Large intestine (tissue), 12 donors: Measurements from ENCODE around the gene LIMCH1. TPM values are rescaled to one million over a fixed set of nuclear protein-coding genes. Genes with fewer than 3 reads are reported as not detected.
"Not testable (repeated sequence)": the region's sequence is repeated elsewhere in the genome, so short reads cannot be mapped to it uniquely, and the experiment has no call there.

Experiments used
- DNase-seq, 2 donors: peaks; one replicate each; pipeline versions ENCODE4 v3.0.0 to v3.0.0-alpha.2; 2013
- H3K27ac ChIP-seq: one replicate; pipeline ENCODE4 v1.5.1; 2013; ENCODE audit warnings: low read length
- H3K27me3 ChIP-seq: 2 replicates; pipeline ENCODE4 v1.6.1; 2013; ENCODE audit warnings: low read length; ENCODE audit not compliant: control insufficient read depth, insufficient read depth
- H3K36me3 ChIP-seq: 2 replicates; pipeline ENCODE4 v1.6.1; 2013; ENCODE audit warnings: low read length; ENCODE audit not compliant: control insufficient read depth, insufficient read depth
- H3K4me1 ChIP-seq: one replicate; pipeline ENCODE4 v1.6.1; 2013; ENCODE audit warnings: low read length; ENCODE audit not compliant: control insufficient read depth, insufficient read depth
- H3K4me3 ChIP-seq: one replicate; pipeline ENCODE4 v1.5.1; 2013; ENCODE audit warnings: low read length
- H3K9me3 ChIP-seq: one replicate; pipeline ENCODE4 v1.6.1; 2013; ENCODE audit warnings: mild to moderate bottlenecking, low read depth, low read length, moderate library complexity; ENCODE audit not compliant: control insufficient read depth
- WGBS: methylation state at CpG from one replicate; pipeline ENCODE4 v1.1.5; 2013; ENCODE audit warnings: low lambda C conversion rate; ENCODE audit not compliant: insufficient coverage; 5-methylcytosine and 5-hydroxymethylcytosine counted together
- long read RNA-seq, 11 donors: transcript quantifications; one replicate each; lab custom pipeline, GENCODE V29; 2026
- polyA plus RNA-seq: library from polyadenylated mRNA; unstranded; fragments of 120-200 nt; gene quantifications from one replicate; pipeline ENCODE4 v1.2.1, GENCODE V29; 2013

LIMCH1 gene, protein sequence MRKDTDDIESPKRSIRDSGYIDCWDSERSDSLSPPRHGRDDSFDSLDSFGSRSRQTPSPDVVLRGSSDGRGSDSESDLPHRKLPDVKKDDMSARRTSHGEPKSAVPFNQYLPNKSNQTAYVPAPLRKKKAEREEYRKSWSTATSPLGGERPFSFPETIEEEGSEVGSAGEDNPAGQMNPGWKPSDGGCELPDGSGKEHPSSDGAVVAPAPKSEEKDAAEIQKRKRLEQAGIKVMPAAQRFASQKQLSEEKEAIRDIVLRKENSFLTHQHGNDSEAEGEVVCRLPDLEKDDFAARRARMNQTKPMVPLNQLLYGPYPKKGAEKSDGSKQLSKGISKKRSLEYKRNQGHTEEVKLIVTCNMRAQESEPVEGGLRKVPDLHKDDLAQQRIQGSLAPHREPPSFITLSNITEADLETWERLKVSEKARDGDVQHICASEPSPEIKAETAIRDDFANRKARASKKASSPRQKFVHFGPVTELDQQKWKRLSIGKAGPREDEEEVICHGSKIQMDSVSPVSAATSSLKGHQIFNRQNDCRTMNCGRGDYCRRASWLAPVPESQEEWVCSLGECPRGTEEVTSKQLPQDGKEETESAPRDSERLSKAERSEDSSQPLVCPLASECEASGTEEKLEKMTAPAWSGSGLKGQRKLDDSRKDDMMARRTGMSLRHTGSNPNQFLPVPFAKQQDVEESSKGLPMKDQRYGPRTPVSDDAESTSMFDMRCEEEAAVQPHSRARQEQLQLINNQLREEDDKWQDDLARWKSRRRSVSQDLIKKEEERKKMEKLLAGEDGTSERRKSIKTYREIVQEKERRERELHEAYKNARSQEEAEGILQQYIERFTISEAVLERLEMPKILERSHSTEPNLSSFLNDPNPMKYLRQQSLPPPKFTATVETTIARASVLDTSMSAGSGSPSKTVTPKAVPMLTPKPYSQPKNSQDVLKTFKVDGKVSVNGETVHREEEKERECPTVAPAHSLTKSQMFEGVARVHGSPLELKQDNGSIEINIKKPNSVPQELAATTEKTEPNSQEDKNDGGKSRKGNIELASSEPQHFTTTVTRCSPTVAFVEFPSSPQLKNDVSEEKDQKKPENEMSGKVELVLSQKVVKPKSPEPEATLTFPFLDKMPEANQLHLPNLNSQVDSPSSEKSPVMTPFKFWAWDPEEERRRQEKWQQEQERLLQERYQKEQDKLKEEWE (N-terminal part only)
- polyA plus RNA-seq, result 18.6 TPM
- long read RNA-seq, donor 1, result 0 reads
- long read RNA-seq, donor 2, partial matches to known transcripts, result 0 of 1 reads
- long read RNA-seq, donor 2, other reads (novel, unspliced or antisense), result 0 of 1 reads
- long read RNA-seq, donor 3, full-length matches to known transcripts, result 1 of 1 reads
- long read RNA-seq, donor 3, partial matches to known transcripts, result 0 of 1 reads
- long read RNA-seq, donor 3, other reads (novel, unspliced or antisense), result 0 of 1 reads
- long read RNA-seq, donor 4, result 0 reads
- long read RNA-seq, donor 5, result 0 reads
- long read RNA-seq, donor 6, full-length matches to known transcripts, result 3 of 3 reads
- long read RNA-seq, donor 6, partial matches to known transcripts, result 0 of 3 reads
- long read RNA-seq, donor 6, other reads (novel, unspliced or antisense), result 0 of 3 reads
- long read RNA-seq, donor 7, partial matches to known transcripts, result 0 of 1 reads
- long read RNA-seq, donor 7, other reads (novel, unspliced or antisense), result 0 of 1 reads
- long read RNA-seq, donor 8, result 0 reads
- long read RNA-seq, donor 9, result 0 reads
- long read RNA-seq, donor 10, full-length matches to known transcripts, result 2 of 2 reads
- long read RNA-seq, donor 10, partial matches to known transcripts, result 0 of 2 reads
- long read RNA-seq, donor 10, other reads (novel, unspliced or antisense), result 0 of 2 reads
- long read RNA-seq, donor 11, result 0 reads

GRCh38 chr4:41538017-41538733 lies at the start of gene LIMCH1:
Gene LIMCH1, plus strand, starts transcription at chr4:41538157. Its CDS starts 67,839 bp downstream, at chr4:41605996.
- Histone ChIP-seq H3K9me3 (no peaks in the 10 kb centered on the region), H3K27ac (no peak within 1 kb of the TSS), H3K27me3 (peaks cover 12% of the 10 kb centered on the region), H3K36me3 (no peaks in the 10 kb centered on the region), H3K4me1 (no peaks in the 10 kb centered on the region), H3K4me3 (no peak within 1 kb of the TSS)
- no peak for DNase-seq
- 100% methylated on average over 2 of the region's 9 CpGs for WGBS

- H3K4me1 ChIP-seq, H3K27ac ChIP-seq, H3K36me3 ChIP-seq, H3K4me3 ChIP-seq, DNase-seq, H3K27me3 ChIP-seq: not testable (repeated sequence)
- no CpG with 5 or more reads among the region's 28 CpGs for WGBS
- H3K9me3 ChIP-seq, result peaks cover 18% of the 10 kb centered on the region
These were observed 46.8 kb upstream of the LIMCH1 start for GRCh38 chr4:41491081-41491576.

DNA sequence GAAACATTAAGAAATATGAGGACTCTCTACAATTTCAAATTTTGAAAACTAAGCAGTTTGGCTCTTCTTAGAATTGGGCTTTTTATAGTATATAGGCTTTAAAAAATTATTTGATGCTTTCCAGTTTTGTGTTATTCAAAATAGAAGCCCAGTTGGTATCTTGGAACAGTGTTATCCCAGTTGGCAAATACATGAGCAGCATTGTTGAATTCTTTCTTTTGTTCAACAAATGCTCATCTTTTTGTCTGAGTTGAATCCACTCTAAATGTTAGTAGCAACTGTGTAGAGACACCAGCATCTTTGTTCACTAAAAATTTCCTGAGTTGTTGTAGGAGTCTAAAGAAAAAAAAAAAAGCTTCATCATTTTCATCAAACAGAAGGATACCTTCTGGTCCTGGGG lies 41.0 kb upstream of the LIMCH1 start:
- H3K27ac ChIP-seq, result no peak overlapping the region
- no peak overlapping the region for H3K4me3 ChIP-seq
- no peak for DNase-seq
- no peaks in the 10 kb centered on the region for H3K27me3 ChIP-seq
- no peaks in the 10 kb centered on the region for H3K4me1 ChIP-seq
- no peaks in the 10 kb centered on the region for H3K36me3 ChIP-seq
- H3K9me3 ChIP-seq, result peaks cover 4% of the 10 kb centered on the region

DNA sequence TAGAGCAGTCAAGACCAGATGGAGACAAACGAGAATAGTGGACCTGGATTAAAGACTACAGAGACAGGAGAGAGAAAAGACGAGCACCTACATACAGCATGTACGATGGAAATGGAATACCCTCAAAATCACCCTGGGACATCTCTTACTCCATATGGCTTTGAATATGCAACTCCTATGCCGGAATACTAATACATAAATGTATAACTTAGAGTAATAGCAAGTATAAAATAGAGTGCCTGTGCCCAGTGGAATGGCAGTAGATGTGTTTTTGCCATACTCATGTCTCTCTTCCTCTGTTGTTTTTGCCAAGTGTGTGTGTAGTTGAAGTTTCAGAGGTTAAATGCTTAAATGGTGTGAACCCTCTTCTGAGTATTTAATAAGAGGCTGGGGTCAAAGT lies 39.8 kb upstream of the LIMCH1 start:
- no peak overlapping the region for H3K27ac ChIP-seq

DNA sequence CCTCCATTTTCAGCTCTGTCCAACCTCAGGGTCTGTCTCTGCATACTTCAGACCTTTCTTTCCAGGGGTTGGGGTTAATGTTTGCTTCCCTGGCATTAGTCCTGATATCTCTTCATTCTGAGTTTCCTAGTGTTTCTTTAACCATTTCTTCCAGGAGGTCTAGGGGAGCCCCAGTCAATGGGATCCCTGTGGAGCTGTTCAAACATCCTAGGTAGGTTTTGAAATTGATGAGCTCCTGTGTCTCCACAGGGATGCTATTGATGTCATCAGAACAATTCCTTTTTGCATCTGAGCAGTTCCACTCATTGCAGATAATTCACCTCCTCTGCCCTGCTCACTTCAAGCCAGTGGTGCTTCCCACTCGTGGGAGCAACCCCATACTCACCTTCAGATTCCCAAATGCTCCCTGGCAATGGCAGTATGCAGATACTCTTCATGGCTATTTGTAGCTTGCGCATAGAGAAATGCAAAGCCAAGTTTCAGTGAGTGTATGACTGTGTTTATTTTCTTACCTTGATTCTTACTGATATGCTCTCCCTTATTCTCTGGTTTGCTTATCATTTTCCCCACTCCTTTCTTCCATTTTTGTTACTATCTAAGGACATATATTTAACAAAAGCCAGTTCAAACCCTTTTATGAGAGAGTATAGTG lies 33.7 kb upstream of the LIMCH1 start:
- no peaks in the 10 kb centered on the region for H3K9me3 ChIP-seq
- H3K27ac ChIP-seq, result no peak overlapping the region
- H3K4me1 ChIP-seq, result no peaks in the 10 kb centered on the region
- no peak for DNase-seq
- H3K36me3 ChIP-seq, result no peaks in the 10 kb centered on the region
- WGBS, result 83% methylated on average over 1 of the region's 2 CpGs
- H3K4me3 ChIP-seq, result no peak overlapping the region
- H3K27me3 ChIP-seq, result no peaks in the 10 kb centered on the region

More for the DNA sequence above, 39.8 kb upstream of the LIMCH1 start:
- H3K9me3 ChIP-seq, result no peaks in the 10 kb centered on the region
- DNase-seq, result no peak
- no peaks in the 10 kb centered on the region for H3K4me1 ChIP-seq
- WGBS, result 83% methylated on average over 1 of the region's 4 CpGs
- no peak overlapping the region for H3K4me3 ChIP-seq
- H3K27me3 ChIP-seq, result no peaks in the 10 kb centered on the region
- H3K36me3 ChIP-seq, result no peaks in the 10 kb centered on the region

- no peak for DNase-seq
- H3K27me3 ChIP-seq, result no peaks in the 10 kb centered on the region
- no CpG with 5 or more reads among the region's 2 CpGs for WGBS
These were observed 32.7 kb upstream of the LIMCH1 start for GRCh38 chr4:41505161-41505661.

DNA sequence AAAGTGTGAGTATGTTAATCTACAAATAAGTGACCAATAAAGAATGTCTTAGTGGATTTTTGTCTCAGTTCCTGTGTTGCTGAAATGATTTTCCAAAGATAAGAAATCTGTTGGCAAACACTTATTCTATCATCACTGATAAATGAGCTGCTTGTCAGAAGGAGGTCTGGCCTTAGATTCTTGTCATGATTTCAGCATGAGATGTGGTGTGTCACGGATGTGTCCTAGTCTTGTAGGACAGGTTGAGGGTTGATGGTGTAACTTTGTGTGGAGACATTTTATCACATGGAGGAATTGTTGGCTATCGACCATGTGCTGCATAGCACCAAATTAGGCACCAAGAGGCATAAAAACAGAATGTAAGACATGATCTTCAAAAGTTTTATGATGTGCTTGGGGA lies 31.8 kb upstream of the LIMCH1 start:
- WGBS, result no CpG with 5 or more reads among the region's 2 CpGs
- Histone ChIP-seq H3K27ac (no peak overlapping the region), H3K9me3 (no peaks in the 10 kb centered on the region), H3K36me3 (no peaks in the 10 kb centered on the region), H3K4me3 (no peak overlapping the region), H3K4me1 (no peaks in the 10 kb centered on the region), H3K27me3 (no peaks in the 10 kb centered on the region)
- no peak for DNase-seq

More at GRCh38 chr4:41505161-41505661, 32.7 kb upstream of the LIMCH1 start:
- Histone ChIP-seq H3K9me3 (no peaks in the 10 kb centered on the region), H3K4me1 (no peaks in the 10 kb centered on the region), H3K36me3 (no peaks in the 10 kb centered on the region), H3K4me3 (no peak overlapping the region), H3K27ac (no peak overlapping the region)

DNA sequence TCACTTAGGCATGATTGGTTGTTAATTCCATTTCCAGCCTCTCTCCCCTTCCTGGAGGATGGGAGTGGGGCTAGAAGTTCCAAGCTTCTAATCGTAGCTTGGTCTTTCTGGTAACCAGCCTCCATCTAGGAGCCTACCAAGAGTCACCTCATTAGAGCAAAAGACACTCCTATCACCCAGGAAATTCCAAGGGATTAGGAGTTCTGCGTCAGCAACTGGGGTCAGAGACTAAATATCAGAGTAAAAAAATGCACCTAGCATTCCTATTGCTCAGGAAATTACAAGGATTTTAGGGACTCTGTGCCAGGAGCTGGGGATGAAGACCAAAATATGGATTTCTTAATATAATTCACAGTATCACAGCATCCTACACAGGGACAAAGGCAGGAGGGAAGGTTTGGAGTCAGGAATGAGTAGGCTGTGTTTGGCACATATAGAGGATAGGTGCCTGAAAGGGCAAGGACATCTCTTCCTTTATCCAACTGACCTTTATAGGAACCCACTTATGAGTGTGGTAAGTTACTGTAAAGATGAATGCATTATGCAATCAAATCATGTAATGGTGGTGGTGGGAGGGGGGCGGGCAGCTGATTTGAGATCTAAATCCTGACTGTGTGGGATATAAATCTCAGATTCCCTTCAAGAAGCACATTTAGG lies 30.5 kb upstream of the LIMCH1 start:
- WGBS, result 20% methylated on average over 1 of the region's 3 CpGs
- DNase-seq, result no peak
- H3K27ac ChIP-seq, result no peak overlapping the region
- no peaks in the 10 kb centered on the region for H3K36me3 ChIP-seq
- no peaks in the 10 kb centered on the region for H3K27me3 ChIP-seq
- H3K4me1 ChIP-seq, result no peaks in the 10 kb centered on the region
- H3K9me3 ChIP-seq, result no peaks in the 10 kb centered on the region
- H3K4me3 ChIP-seq, result no peak overlapping the region
